AG04450 (cell line): ENCODE measurements around the gene TEX53. TPM values are rescaled to one million over a fixed set of nuclear protein-coding genes. Genes with fewer than 3 reads are reported as not detected.

ENCODE experiments used
- CTCF ChIA-PET: fragments of 300-600, 350-600 bp; formaldehyde crosslinking; extraction: SDS; loops from one replicate; lab custom pipeline; 2022; ENCODE audit warnings: antibody characterized with exemption, inconsistent platforms; lab: Charles Lee
- POLR2A ChIA-PET: fragments of 350-600 bp; formaldehyde crosslinking; extraction: SDS; loops from one replicate; lab custom pipeline; 2021; ENCODE audit warnings: antibody characterized with exemption, inconsistent platforms; lab: Yijun Ruan, JAX
- DNase-seq: peaks from one replicate; pipeline ENCODE4 v3.0.0-alpha.2; 2011; ENCODE audit warnings: low read depth, low spot score
- H3K27ac ChIP-seq: one replicate; pipeline ENCODE4 v1.5.1; 2012; ENCODE audit warnings: low read depth, low read length, control low read depth
- H3K27me3 ChIP-seq: one replicate; pipeline ENCODE4 v1.6.0; 2012; ENCODE audit warnings: low read length; ENCODE audit not compliant: control insufficient read depth, insufficient read depth
- H3K4me3 ChIP-seq: 2 replicates; pipeline ENCODE4 v1.5.1; 2011; ENCODE audit warnings: mild to moderate bottlenecking, low read depth, low read length, control low read depth
- H3K9me3 ChIP-seq: 2 replicates; pipeline ENCODE4 v1.5.1; 2012; ENCODE audit warnings: low read length; ENCODE audit not compliant: control insufficient read depth, insufficient read depth
- polyA plus RNA-seq: library from polyadenylated mRNA; depleted of rRNA; stranded (reverse); fragments of >200 nt; gene quantifications from 2 replicates; pipeline ENCODE4 v1.2.3, GENCODE V29; 2011
- TF ChIP-seq, protein P1 (sequence below): IDR thresholded peaks from 2 replicates; pipeline ENCODE4 v1.5.1; 2011; ENCODE audit warnings: low read depth, low read length, control low read depth, inconsistent platforms

Gene TEX53
- polyA plus RNA-seq, 1 experiment: not detected

DNA sequence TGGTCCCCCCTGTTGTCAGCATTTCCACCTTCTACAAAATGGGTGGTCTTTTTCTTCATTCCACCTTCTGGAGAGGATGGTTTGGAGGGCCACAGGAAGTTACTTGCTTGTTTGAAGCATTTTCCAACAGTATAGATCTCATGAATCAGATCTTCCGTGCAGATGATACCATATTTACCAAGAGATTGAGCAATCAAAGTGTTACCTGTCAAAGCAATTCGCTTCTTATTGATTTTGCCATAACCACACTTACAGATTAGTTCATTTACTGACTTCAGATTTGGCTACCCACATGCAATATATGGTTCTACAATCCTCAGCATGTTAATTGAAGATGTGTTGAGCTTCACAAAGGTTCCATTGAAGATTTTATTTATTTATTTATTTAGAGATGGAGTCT is 38.3 kb upstream of the TEX53 start:
- no peak overlapping the region for H3K27ac ChIP-seq
- no peaks in the 10 kb centered on the region for H3K27me3 ChIP-seq
- ChIA-PET POLR2A (no interaction called here), CTCF (no interaction called here)
- DNase-seq: no peak
- no peak overlapping the region for H3K4me3 ChIP-seq
- TF ChIP-seq, protein P1, sequence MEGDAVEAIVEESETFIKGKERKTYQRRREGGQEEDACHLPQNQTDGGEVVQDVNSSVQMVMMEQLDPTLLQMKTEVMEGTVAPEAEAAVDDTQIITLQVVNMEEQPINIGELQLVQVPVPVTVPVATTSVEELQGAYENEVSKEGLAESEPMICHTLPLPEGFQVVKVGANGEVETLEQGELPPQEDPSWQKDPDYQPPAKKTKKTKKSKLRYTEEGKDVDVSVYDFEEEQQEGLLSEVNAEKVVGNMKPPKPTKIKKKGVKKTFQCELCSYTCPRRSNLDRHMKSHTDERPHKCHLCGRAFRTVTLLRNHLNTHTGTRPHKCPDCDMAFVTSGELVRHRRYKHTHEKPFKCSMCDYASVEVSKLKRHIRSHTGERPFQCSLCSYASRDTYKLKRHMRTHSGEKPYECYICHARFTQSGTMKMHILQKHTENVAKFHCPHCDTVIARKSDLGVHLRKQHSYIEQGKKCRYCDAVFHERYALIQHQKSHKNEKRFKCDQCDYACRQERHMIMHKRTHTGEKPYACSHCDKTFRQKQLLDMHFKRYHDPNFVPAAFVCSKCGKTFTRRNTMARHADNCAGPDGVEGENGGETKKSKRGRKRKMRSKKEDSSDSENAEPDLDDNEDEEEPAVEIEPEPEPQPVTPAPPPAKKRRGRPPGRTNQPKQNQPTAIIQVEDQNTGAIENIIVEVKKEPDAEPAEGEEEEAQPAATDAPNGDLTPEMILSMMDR: no peak
- no peaks in the 10 kb centered on the region for H3K9me3 ChIP-seq

DNA sequence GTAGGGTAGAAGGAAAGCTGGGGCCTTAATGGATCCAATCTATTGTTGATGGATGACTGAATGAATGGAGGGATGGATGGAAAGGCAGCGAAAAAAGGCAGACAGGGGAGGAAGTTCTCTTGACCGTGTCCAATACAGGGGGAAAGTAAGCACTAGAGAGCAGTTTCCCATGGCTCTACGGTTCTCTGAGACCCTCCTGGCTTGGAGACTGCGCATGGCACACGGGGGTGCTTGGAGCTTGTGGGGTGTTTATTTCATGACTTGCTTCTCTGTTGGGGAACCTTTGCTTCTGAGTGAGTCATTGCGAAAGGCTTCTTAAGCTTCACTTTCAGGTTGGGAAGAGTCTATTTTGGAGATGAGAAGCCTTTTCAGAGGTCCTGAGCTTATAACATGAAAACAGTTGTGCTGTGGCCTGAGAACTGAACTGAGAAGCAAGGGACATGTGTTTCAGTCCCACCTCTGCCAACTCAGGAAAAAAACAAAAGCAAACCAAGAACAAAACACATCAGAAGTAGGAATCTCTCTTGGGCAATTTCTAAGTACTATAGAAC is 37.2 kb upstream of the TEX53 start:
- Histone ChIP-seq H3K27ac (no peak overlapping the region), H3K4me3 (no peak overlapping the region), H3K9me3 (no peaks in the 10 kb centered on the region), H3K27me3 (no peaks in the 10 kb centered on the region)
- no peak for DNase-seq
- ChIA-PET CTCF (interaction anchor here (2.2 to 2.3 kb wide), 2 partner anchors 14 to 320 kb away, joined by 6 to 8 read pairs; no protein-coding TSS in a partner anchor), POLR2A (no interaction called here)
- TF ChIP-seq, protein P1: no peak

DNA sequence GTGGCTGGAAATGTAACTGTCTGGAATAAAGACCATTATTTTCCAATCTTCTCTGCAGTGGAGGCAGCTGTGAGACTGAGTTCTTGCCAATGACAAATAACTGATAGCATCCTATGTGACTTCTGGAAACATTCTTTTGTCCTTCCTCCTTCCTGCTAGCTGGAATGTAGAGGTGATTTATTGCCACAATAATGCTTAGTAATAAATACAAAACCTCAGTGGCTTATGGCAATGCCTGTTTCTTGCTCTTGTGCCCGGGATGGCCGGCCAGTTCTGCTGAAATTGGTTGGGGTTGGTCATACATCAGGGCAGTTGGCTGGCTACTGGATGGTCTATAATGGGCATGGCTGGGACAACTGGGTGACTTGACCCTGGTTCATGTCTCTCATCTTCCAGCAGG is 36.5 kb upstream of the TEX53 start:
- Histone ChIP-seq H3K9me3 (no peaks in the 10 kb centered on the region), H3K4me3 (no peak overlapping the region), H3K27ac (no peak overlapping the region), H3K27me3 (no peaks in the 10 kb centered on the region)
- ChIA-PET CTCF (interaction anchor here (2.2 to 2.3 kb wide), 2 partner anchors 13 to 321 kb away, joined by 6 to 8 read pairs; no protein-coding TSS in a partner anchor), POLR2A (no interaction called here)
- DNase-seq: no peak
- TF ChIP-seq, protein P1: no peak

- no peak for DNase-seq
- TF ChIP-seq, protein P1: no peak
- Histone ChIP-seq H3K27me3 (no peaks in the 10 kb centered on the region), H3K9me3 (no peaks in the 10 kb centered on the region), H3K4me3 (no peak overlapping the region), H3K27ac (no peak overlapping the region)
- POLR2A ChIA-PET: no interaction called here
- CTCF ChIA-PET: interaction anchor here (2.2 to 2.3 kb wide), 2 partner anchors 12 to 322 kb away, joined by 6 to 8 read pairs; no protein-coding TSS in a partner anchor
These were observed 35.7 kb upstream of the TEX53 start for GRCh38 chr9:114693248-114693855.

DNA sequence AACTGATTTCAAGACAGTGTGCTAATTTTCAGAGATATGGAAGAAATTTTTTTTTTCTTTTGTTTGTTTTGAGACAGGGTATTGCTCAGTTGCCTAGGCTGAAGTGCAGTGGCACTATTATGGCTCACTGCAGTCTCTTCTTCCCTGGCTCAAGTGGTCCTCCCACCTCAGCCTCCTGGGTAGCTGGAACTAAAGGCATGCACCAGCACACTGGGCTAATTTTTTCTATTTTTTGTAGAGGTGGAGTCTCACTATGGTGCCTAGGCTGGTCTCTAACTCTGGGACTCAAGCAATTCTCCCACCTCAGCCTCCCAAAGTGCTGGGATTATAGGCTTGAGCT is 34.3 kb upstream of the TEX53 start:
- POLR2A ChIA-PET: interaction anchor here (1.0 to 2.0 kb wide), 2 partner anchors 32 to 209 kb away, joined by 3 to 11 read pairs; no protein-coding TSS in a partner anchor
- no peak for DNase-seq
- CTCF ChIA-PET: interaction anchor here (1.0 kb wide), 3 partner anchors 31 to 286 kb away, joined by 3 to 5 read pairs (median 4); no protein-coding TSS in a partner anchor

More for the DNA sequence above, 34.3 kb upstream of the TEX53 start:
- no peak overlapping the region for H3K4me3 ChIP-seq
- no peaks in the 10 kb centered on the region for H3K9me3 ChIP-seq
- H3K27me3 ChIP-seq: no peaks in the 10 kb centered on the region
- no peak overlapping the region for H3K27ac ChIP-seq
- TF ChIP-seq, protein P1: no peak
